Panc1 (cell line): ENCODE data around the gene OR2T27. TPM values are rescaled to one million over a fixed set of nuclear protein-coding genes. Genes with fewer than 3 reads are reported as not detected.
"Not testable (repeated sequence)": the region's sequence is repeated elsewhere in the genome, so short reads cannot be mapped to it uniquely, and the experiment has no call there.

Experiments used
- ATAC-seq: fragments of 200-7000 bp; cut with Tn5 transposase; 2 replicates; pipeline ENCODE4 v1.9.1; 2020; ENCODE audit warnings: mild to moderate bottlenecking, moderate library complexity
- BruUV-seq: library from RNA; stranded (reverse); fragments of 400-500 nt; replicated peaks from 2 replicates; lab custom pipeline; 2021; lab: Mats Ljungman, UMichigan
- CTCF ChIA-PET: fragments of 300-600 bp; sonication (Branson Sonifier 250); formaldehyde crosslinking; loops from one replicate; lab custom pipeline; 2022; ENCODE audit warnings: antibody characterized with exemption; lab: Charles Lee
- POLR2A ChIA-PET: fragments of 300-600 bp; sonication (Branson Sonifier 250); formaldehyde crosslinking; loops from one replicate; lab custom pipeline; 2022; ENCODE audit warnings: antibody characterized with exemption; lab: Charles Lee
- DNase-seq: peaks from one replicate; pipeline ENCODE4 v3.0.0-alpha.2; 2010; ENCODE audit warnings: low read depth, low spot score
- H3K27ac ChIP-seq: 2 replicates; pipeline ENCODE4 v1.5.1; 2011; ENCODE audit warnings: mild to moderate bottlenecking, low read length, inconsistent platforms
- H3K27me3 ChIP-seq: fragments of 200-500 bp; sonication (Bioruptor generic); 2 replicates; pipeline ENCODE4 v1.6.0; 2014; ENCODE audit warnings: low read length, inconsistent platforms; ENCODE audit not compliant: control insufficient read depth, insufficient read depth
- H3K36me3 ChIP-seq: fragments of 200-500 bp; sonication (Bioruptor generic); 2 replicates; pipeline ENCODE4 v1.5.1; 2014; ENCODE audit warnings: inconsistent platforms, mild to moderate bottlenecking, low read length, moderate library complexity; ENCODE audit not compliant: control insufficient read depth, insufficient read depth
- H3K4me1 ChIP-seq: 2 replicates; pipeline ENCODE4 v1.5.1; 2011; ENCODE audit warnings: inconsistent platforms, mild to moderate bottlenecking, low read length, moderate library complexity; ENCODE audit not compliant: control insufficient read depth, insufficient read depth
- H3K4me3 ChIP-seq, 2 experiments: 2 replicates each; pipeline ENCODE4 v1.5.1; 2011 to 2012; ENCODE audit warnings: low read depth in 2 of 2, low read length in 2 of 2, mild to moderate bottlenecking in 2 of 2, inconsistent platforms in 1 of 2, moderate library complexity in 1 of 2
- H3K9me3 ChIP-seq: fragments of 200-500 bp; sonication (Bioruptor generic); 2 replicates; pipeline ENCODE4 v1.5.1; 2014; ENCODE audit warnings: low read depth, mild to moderate bottlenecking, inconsistent platforms, low read length, moderate library complexity; ENCODE audit not compliant: control insufficient read depth, insufficient read depth
- in situ Hi-C: cut with HindIII; loops from 2 replicates; pipeline ENCODE4 v1.10.0; 2016; ENCODE audit warnings: low sequenced_read_pairs, low pct_unique_long_range_greater_than_20kb
- intact Hi-C: fragments of 100-400 bp; cut with micrococcal nuclease; formaldehyde crosslinking; loops from one replicate; pipeline ENCODE4 v1.10.0; 2022; ENCODE audit not compliant: unreplicated experiment
- total RNA-seq: library from RNA; stranded (reverse); gene quantifications from one replicate; pipeline ENCODE4 v1.2.1, GENCODE V29; 2021; ENCODE audit not compliant: unreplicated experiment

Gene OR2T27
- total RNA-seq, 1 experiment from 2014 or later, result not detected

- ATAC-seq, CTCF ChIA-PET: not testable (repeated sequence)
Measured at GRCh38 chr1:248642971-248643651, 12.2 kb downstream of the OR2T27 start.

GRCh38 chr1:248641583-248641982, 13.7 kb downstream of the OR2T27 start:
- H3K4me1 ChIP-seq, DNase-seq, BruUV-seq, H3K27ac ChIP-seq, H3K36me3 ChIP-seq, in situ Hi-C loops, H3K27me3 ChIP-seq, H3K9me3 ChIP-seq, intact Hi-C loops, CTCF ChIA-PET, POLR2A ChIA-PET, ATAC-seq, H3K4me3 ChIP-seq: not testable (repeated sequence)

More at GRCh38 chr1:248642971-248643651, 12.2 kb downstream of the OR2T27 start:
- H3K9me3 ChIP-seq, DNase-seq, H3K4me1 ChIP-seq, BruUV-seq, H3K27ac ChIP-seq, in situ Hi-C loops, H3K4me3 ChIP-seq, POLR2A ChIA-PET, intact Hi-C loops, H3K36me3 ChIP-seq, H3K27me3 ChIP-seq: not testable (repeated sequence)

- POLR2A ChIA-PET, intact Hi-C loops, ATAC-seq, CTCF ChIA-PET, DNase-seq, H3K27me3 ChIP-seq, H3K4me1 ChIP-seq, H3K36me3 ChIP-seq, H3K4me3 ChIP-seq, H3K27ac ChIP-seq, in situ Hi-C loops, H3K9me3 ChIP-seq, BruUV-seq: not testable (repeated sequence)
Measured at GRCh38 chr1:248640906-248641305, 14.4 kb downstream of the OR2T27 start.

- BruUV-seq, H3K36me3 ChIP-seq, intact Hi-C loops, POLR2A ChIA-PET, H3K4me3 ChIP-seq, H3K4me1 ChIP-seq, H3K27ac ChIP-seq, DNase-seq, H3K9me3 ChIP-seq, ATAC-seq, CTCF ChIA-PET, H3K27me3 ChIP-seq, in situ Hi-C loops: not testable (repeated sequence)
Measured at GRCh38 chr1:248639652-248640051, 15.7 kb downstream of the OR2T27 start.

- DNase-seq, H3K27me3 ChIP-seq, BruUV-seq, H3K4me3 ChIP-seq, ATAC-seq, H3K36me3 ChIP-seq, H3K9me3 ChIP-seq, in situ Hi-C loops, H3K4me1 ChIP-seq, intact Hi-C loops, CTCF ChIA-PET, POLR2A ChIA-PET, H3K27ac ChIP-seq: not testable (repeated sequence)
Measured at GRCh38 chr1:248636612-248637011, 18.7 kb downstream of the OR2T27 start.

- H3K27me3 ChIP-seq, H3K27ac ChIP-seq, ATAC-seq, BruUV-seq, in situ Hi-C loops, CTCF ChIA-PET, H3K4me1 ChIP-seq, POLR2A ChIA-PET, DNase-seq, H3K9me3 ChIP-seq, intact Hi-C loops, H3K4me3 ChIP-seq, H3K36me3 ChIP-seq: not testable (repeated sequence)
Measured at GRCh38 chr1:248634991-248635390, 20.3 kb downstream of the OR2T27 start, which contains the start of gene OR2T11. Gene OR2T11 (minus strand): TSS chr1:248635091. CDS start chr1:248627128, 7,963 bp downstream.
